ENCODE results near the gene SAT2.

DNA sequence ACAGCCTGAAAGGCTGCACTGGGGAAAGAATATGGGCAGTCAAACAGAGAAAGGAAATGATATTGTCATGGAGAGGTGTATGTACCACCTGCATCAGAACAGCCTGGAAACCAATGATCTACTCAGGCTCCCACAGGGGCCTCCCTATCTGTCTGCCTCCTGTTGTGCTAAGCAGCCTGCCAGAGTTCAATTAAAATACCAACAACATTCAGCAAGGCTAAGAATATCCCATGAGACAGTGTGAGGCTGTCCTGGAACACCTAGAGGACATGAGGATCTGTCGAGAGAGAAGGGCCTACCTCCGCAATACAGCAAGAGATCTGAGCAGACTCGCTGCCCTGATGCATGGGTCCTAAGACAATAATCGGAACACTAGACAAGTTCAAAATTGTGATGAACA, 21.3 kb downstream of the SAT2 start:
- TF ChIP-seq, protein P1, sequence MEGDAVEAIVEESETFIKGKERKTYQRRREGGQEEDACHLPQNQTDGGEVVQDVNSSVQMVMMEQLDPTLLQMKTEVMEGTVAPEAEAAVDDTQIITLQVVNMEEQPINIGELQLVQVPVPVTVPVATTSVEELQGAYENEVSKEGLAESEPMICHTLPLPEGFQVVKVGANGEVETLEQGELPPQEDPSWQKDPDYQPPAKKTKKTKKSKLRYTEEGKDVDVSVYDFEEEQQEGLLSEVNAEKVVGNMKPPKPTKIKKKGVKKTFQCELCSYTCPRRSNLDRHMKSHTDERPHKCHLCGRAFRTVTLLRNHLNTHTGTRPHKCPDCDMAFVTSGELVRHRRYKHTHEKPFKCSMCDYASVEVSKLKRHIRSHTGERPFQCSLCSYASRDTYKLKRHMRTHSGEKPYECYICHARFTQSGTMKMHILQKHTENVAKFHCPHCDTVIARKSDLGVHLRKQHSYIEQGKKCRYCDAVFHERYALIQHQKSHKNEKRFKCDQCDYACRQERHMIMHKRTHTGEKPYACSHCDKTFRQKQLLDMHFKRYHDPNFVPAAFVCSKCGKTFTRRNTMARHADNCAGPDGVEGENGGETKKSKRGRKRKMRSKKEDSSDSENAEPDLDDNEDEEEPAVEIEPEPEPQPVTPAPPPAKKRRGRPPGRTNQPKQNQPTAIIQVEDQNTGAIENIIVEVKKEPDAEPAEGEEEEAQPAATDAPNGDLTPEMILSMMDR (IDR thresholded peaks at IDR 0.05): no peak
- TF ChIP-seq POLR2A (IDR thresholded peaks at IDR 0.05): no peak
